Measurements from ENCODE around the gene DOCK1.
"Not testable (repeated sequence)": the region's sequence is repeated elsewhere in the genome, so short reads cannot be mapped to it uniquely, and the experiment has no call there.

The DOCK1 gene

GRCh38 chr10:126903656-126904360 lies 1.4 kb upstream of the DOCK1 start:
- no peak for DNase-seq (ENCODE audit: low spot score)

GRCh38 chr10:126904516-126904817 lies 761 bp upstream of the DOCK1 start:
- no peak for DNase-seq (ENCODE audit: low spot score)

GRCh38 chr10:126905776-126906703 lies 812 bp downstream of the DOCK1 start:
- no peak for DNase-seq (ENCODE audit: low spot score)

GRCh38 chr10:126906704-126907422 lies 1.6 kb downstream of the DOCK1 start:
- DNase-seq (ENCODE audit: low spot score) = no peak

GRCh38 chr10:126907423-126907970 lies 2.3 kb downstream of the DOCK1 start:
- no peak for DNase-seq (ENCODE audit: low spot score)

- DNase-seq (ENCODE audit: low spot score) = no peak
Observed at GRCh38 chr10:126908225-126908624, 3.0 kb downstream of the DOCK1 start.

- DNase-seq (ENCODE audit: low spot score) = no peak
Observed at GRCh38 chr10:126908729-126909128, 3.5 kb downstream of the DOCK1 start.

GRCh38 chr10:126909147-126909546 lies 3.9 kb downstream of the DOCK1 start:
- no peak for DNase-seq (ENCODE audit: low spot score)

- no peak for DNase-seq (ENCODE audit: low spot score)
Observed at GRCh38 chr10:126910196-126910595, 5.0 kb downstream of the DOCK1 start.

GRCh38 chr10:126910798-126911197 lies 5.6 kb downstream of the DOCK1 start:
- DNase-seq (ENCODE audit: low spot score) = no peak

GRCh38 chr10:126911301-126911700 lies 6.1 kb downstream of the DOCK1 start:
- DNase-seq (ENCODE audit: low spot score) = no peak

- DNase-seq (ENCODE audit: low spot score) = no peak
Observed at GRCh38 chr10:126913316-126913715, 8.1 kb downstream of the DOCK1 start.

GRCh38 chr10:126914561-126914960 lies 9.3 kb downstream of the DOCK1 start:
- DNase-seq (ENCODE audit: low spot score) = no peak

GRCh38 chr10:126916952-126917351 lies 11.7 kb downstream of the DOCK1 start:
- not testable (repeated sequence) for DNase-seq (ENCODE audit: low spot score)

- DNase-seq (ENCODE audit: low spot score) = no peak
Observed at GRCh38 chr10:126917375-126917774, 12.1 kb downstream of the DOCK1 start.

- DNase-seq (ENCODE audit: low spot score) = no peak
Observed at GRCh38 chr10:126917975-126918908, 13.0 kb downstream of the DOCK1 start.

GRCh38 chr10:126919426-126919825 lies 14.2 kb downstream of the DOCK1 start:
- no peak for DNase-seq (ENCODE audit: low spot score)

- no peak for DNase-seq (ENCODE audit: low spot score)
Observed at GRCh38 chr10:126921162-126921561, 15.9 kb downstream of the DOCK1 start.

GRCh38 chr10:126921974-126922525 lies 16.8 kb downstream of the DOCK1 start:
- no peak for DNase-seq (ENCODE audit: low spot score)

- DNase-seq (ENCODE audit: low spot score) = no peak
Observed at GRCh38 chr10:126924180-126924914, 19.1 kb downstream of the DOCK1 start.
